ENCODE results near the gene UBR4. TPM values are rescaled to one million over a fixed set of nuclear protein-coding genes. Genes with fewer than 3 reads are reported as not detected.

UBR4 gene
- total and polyA plus RNA-seq, 2 of the 8 experiments (the other 6 are each of a cell fraction or from before 2014, with no cell fraction given), result 139 to 152 TPM

DNA sequence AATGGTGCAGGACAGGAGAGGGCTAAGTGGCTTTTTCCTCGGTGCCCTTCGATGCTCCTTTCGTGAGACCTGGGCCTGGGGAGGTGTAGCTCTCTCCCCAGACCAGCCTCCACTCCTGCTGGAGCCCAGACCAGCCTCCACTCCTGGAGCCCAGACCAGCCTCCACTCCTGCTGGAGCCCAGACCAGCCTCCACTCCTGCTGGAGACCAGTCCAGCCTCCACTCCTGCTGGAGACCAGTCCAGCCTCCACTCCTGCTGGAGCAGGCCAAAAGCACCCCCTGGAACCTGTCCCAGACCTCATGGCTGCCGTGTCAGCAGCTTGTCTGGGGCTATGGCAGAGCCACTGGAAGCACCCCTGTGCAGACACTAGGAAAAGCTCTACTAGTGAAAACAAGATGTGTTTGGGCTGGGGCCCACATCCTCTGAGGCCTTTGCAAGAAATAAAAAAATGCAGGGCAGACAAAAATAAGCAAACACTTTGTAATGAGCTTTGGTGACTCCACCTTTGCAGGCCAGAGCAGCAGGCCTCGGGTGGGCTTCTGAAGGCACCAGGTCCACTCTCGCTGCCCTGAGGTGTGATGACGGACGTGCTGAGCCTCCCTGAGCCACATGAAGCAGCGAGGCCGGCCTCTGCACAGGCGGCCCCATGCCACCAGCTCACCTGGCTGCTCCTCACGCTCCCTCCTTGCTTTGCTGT lies 137.6 kb downstream of the UBR4 start (continued):
- TF ChIP-seq, protein P1, sequence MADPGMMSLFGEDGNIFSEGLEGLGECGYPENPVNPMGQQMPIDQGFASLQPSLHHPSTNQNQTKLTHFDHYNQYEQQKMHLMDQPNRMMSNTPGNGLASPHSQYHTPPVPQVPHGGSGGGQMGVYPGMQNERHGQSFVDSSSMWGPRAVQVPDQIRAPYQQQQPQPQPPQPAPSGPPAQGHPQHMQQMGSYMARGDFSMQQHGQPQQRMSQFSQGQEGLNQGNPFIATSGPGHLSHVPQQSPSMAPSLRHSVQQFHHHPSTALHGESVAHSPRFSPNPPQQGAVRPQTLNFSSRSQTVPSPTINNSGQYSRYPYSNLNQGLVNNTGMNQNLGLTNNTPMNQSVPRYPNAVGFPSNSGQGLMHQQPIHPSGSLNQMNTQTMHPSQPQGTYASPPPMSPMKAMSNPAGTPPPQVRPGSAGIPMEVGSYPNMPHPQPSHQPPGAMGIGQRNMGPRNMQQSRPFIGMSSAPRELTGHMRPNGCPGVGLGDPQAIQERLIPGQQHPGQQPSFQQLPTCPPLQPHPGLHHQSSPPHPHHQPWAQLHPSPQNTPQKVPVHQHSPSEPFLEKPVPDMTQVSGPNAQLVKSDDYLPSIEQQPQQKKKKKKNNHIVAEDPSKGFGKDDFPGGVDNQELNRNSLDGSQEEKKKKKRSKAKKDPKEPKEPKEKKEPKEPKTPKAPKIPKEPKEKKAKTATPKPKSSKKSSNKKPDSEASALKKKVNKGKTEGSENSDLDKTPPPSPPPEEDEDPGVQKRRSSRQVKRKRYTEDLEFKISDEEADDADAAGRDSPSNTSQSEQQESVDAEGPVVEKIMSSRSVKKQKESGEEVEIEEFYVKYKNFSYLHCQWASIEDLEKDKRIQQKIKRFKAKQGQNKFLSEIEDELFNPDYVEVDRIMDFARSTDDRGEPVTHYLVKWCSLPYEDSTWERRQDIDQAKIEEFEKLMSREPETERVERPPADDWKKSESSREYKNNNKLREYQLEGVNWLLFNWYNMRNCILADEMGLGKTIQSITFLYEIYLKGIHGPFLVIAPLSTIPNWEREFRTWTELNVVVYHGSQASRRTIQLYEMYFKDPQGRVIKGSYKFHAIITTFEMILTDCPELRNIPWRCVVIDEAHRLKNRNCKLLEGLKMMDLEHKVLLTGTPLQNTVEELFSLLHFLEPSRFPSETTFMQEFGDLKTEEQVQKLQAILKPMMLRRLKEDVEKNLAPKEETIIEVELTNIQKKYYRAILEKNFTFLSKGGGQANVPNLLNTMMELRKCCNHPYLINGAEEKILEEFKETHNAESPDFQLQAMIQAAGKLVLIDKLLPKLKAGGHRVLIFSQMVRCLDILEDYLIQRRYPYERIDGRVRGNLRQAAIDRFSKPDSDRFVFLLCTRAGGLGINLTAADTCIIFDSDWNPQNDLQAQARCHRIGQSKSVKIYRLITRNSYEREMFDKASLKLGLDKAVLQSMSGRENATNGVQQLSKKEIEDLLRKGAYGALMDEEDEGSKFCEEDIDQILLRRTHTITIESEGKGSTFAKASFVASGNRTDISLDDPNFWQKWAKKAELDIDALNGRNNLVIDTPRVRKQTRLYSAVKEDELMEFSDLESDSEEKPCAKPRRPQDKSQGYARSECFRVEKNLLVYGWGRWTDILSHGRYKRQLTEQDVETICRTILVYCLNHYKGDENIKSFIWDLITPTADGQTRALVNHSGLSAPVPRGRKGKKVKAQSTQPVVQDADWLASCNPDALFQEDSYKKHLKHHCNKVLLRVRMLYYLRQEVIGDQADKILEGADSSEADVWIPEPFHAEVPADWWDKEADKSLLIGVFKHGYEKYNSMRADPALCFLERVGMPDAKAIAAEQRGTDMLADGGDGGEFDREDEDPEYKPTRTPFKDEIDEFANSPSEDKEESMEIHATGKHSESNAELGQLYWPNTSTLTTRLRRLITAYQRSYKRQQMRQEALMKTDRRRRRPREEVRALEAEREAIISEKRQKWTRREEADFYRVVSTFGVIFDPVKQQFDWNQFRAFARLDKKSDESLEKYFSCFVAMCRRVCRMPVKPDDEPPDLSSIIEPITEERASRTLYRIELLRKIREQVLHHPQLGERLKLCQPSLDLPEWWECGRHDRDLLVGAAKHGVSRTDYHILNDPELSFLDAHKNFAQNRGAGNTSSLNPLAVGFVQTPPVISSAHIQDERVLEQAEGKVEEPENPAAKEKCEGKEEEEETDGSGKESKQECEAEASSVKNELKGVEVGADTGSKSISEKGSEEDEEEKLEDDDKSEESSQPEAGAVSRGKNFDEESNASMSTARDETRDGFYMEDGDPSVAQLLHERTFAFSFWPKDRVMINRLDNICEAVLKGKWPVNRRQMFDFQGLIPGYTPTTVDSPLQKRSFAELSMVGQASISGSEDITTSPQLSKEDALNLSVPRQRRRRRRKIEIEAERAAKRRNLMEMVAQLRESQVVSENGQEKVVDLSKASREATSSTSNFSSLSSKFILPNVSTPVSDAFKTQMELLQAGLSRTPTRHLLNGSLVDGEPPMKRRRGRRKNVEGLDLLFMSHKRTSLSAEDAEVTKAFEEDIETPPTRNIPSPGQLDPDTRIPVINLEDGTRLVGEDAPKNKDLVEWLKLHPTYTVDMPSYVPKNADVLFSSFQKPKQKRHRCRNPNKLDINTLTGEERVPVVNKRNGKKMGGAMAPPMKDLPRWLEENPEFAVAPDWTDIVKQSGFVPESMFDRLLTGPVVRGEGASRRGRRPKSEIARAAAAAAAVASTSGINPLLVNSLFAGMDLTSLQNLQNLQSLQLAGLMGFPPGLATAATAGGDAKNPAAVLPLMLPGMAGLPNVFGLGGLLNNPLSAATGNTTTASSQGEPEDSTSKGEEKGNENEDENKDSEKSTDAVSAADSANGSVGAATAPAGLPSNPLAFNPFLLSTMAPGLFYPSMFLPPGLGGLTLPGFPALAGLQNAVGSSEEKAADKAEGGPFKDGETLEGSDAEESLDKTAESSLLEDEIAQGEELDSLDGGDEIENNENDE (IDR thresholded peaks at IDR 0.05; ENCODE audit: insufficient replicate concordance, low read length), result no peak
- TF ChIP-seq, protein P2, sequence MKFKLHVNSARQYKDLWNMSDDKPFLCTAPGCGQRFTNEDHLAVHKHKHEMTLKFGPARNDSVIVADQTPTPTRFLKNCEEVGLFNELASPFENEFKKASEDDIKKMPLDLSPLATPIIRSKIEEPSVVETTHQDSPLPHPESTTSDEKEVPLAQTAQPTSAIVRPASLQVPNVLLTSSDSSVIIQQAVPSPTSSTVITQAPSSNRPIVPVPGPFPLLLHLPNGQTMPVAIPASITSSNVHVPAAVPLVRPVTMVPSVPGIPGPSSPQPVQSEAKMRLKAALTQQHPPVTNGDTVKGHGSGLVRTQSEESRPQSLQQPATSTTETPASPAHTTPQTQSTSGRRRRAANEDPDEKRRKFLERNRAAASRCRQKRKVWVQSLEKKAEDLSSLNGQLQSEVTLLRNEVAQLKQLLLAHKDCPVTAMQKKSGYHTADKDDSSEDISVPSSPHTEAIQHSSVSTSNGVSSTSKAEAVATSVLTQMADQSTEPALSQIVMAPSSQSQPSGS (IDR thresholded peaks at IDR 0.05; ENCODE audit: low read length), result no peak
- TF ChIP-seq KDM1A (IDR thresholded peaks at IDR 0.05; ENCODE audit: borderline replicate concordance, low read length), result no peak
- no peak for TF ChIP-seq SUZ12 (IDR thresholded peaks at IDR 0.05; ENCODE audit: low read length)
- TF ChIP-seq POLR2AphosphoS5 (IDR thresholded peaks at IDR 0.05; ENCODE audit: low read depth, low read length), result no peak
- TF ChIP-seq HDAC6 (IDR thresholded peaks at IDR 0.05; ENCODE audit: low read depth, low read length), result no peak
- no peak for TF ChIP-seq RAD21 (IDR thresholded peaks at IDR 0.05 in 1 of 2, conservative IDR thresholded peaks at IDR 0.05 in 1 of 2; ENCODE audit: low read depth in 2 of 2, low read length in 2 of 2)
- no peak for TF ChIP-seq CHD1 (IDR thresholded peaks at IDR 0.05; ENCODE audit: low read depth, low read length)
